Left ventricle myocardium inferior (tissue), 1 donor: Measurements from ENCODE around the gene MPP4. TPM values are rescaled to one million over a fixed set of nuclear protein-coding genes. Genes with fewer than 3 reads are reported as not detected.

Experiments used
- DNase-seq: peaks from one replicate; pipeline ENCODE4 v3.0.0-alpha.2; 2020
- H3K27ac ChIP-seq: fragments of 200-600 bp; replicated peaks from 2 replicates; pipeline ENCODE4 v1.8.0; 2021
- H3K27me3 ChIP-seq: fragments of 200-600 bp; 2 replicates; pipeline ENCODE4 v1.8.0; 2021; ENCODE audit warnings: low read depth
- H3K36me3 ChIP-seq: fragments of 200-600 bp; 2 replicates; pipeline ENCODE4 v1.8.0; 2021
- H3K4me1 ChIP-seq: fragments of 200-600 bp; 2 replicates; pipeline ENCODE4 v1.8.0; 2021
- H3K4me3 ChIP-seq: fragments of 200-600 bp; 2 replicates; pipeline ENCODE4 v1.8.0; 2021; ENCODE audit warnings: mild to moderate bottlenecking, moderate library complexity
- H3K9me3 ChIP-seq: fragments of 200-600 bp; replicated peaks from 2 replicates; pipeline ENCODE4 v1.8.0; 2021
- intact Hi-C: fragments of 100-400 bp; cut with micrococcal nuclease; formaldehyde crosslinking; loops from one replicate; pipeline ENCODE4 v1.11.0; 2022
- long read RNA-seq: library from polyadenylated mRNA; unstranded; transcript quantifications from one replicate; pipeline ENCODE4 v2.0.0, GENCODE V29; 2021
- total RNA-seq: library from RNA; stranded (reverse); fragmentation: NEBNext Ultra II Directional; extraction: Animal tissue kit (Norgen Biotek cat#: 25700); gene quantifications from one replicate; pipeline ENCODE4 v1.2.1, GENCODE V29; 2021
- TF ChIP-seq, protein P1 (sequence below): fragments of 200-600 bp; IDR thresholded peaks from 2 replicates; pipeline ENCODE4 v1.8.0; 2021; ENCODE audit warnings: antibody characterized with exemption, mild to moderate bottlenecking, borderline replicate concordance
- donor health status: DM: no; HTN: yes; CAD: no; lungs with severe emphysema.

Gene MPP4, protein sequence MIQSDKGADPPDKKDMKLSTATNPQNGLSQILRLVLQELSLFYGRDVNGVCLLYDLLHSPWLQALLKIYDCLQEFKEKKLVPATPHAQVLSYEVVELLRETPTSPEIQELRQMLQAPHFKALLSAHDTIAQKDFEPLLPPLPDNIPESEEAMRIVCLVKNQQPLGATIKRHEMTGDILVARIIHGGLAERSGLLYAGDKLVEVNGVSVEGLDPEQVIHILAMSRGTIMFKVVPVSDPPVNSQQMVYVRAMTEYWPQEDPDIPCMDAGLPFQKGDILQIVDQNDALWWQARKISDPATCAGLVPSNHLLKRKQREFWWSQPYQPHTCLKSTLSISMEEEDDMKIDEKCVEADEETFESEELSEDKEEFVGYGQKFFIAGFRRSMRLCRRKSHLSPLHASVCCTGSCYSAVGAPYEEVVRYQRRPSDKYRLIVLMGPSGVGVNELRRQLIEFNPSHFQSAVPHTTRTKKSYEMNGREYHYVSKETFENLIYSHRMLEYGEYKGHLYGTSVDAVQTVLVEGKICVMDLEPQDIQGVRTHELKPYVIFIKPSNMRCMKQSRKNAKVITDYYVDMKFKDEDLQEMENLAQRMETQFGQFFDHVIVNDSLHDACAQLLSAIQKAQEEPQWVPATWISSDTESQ
- total RNA-seq: not detected
- long read RNA-seq: 0 reads

DNA sequence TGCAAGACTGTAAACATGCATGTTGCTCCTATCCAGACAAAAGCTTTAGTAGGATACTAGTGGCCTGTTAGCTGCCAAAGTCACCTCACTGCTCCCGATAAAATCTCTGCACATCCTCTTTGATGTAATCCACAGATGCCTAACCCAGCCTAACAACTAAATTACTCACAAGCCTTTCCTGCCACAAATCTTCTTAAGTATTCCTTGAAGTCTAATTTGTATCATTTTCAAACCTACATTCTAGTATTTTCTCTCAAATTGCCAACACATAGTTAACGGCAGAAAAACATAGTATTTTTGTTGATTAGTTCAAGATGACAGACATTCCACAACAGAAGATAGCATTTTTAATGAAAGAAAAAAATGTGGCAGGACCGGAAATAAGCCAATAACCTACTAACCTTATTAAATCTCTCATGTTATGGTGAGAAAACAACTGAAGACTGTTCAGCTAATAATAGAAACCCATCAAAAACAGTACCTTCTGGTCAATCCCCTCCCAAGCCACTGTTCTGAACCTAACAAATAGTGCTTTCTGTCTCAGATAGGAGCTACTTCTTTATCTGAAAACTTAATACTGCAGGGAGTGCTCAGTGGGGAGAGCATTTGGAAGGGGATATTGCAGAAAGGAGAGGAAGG is at the start of gene MPP4:
TSS of gene MPP4 (minus strand) at position 57 of the 639 bp plus-strand sequence. CDS start 4,690 bp downstream, outside the sequence.
- peak within 1 kb of the TSS; percentile 45 for H3K27ac ChIP-seq
- intact Hi-C loops: no loop called here
- no peaks in the 10 kb centered on the region for H3K9me3 ChIP-seq
- H3K36me3 ChIP-seq: peaks cover 38% of the 10 kb centered on the region
- no peak within 1 kb of the TSS for H3K4me3 ChIP-seq
- TF ChIP-seq, protein P1, sequence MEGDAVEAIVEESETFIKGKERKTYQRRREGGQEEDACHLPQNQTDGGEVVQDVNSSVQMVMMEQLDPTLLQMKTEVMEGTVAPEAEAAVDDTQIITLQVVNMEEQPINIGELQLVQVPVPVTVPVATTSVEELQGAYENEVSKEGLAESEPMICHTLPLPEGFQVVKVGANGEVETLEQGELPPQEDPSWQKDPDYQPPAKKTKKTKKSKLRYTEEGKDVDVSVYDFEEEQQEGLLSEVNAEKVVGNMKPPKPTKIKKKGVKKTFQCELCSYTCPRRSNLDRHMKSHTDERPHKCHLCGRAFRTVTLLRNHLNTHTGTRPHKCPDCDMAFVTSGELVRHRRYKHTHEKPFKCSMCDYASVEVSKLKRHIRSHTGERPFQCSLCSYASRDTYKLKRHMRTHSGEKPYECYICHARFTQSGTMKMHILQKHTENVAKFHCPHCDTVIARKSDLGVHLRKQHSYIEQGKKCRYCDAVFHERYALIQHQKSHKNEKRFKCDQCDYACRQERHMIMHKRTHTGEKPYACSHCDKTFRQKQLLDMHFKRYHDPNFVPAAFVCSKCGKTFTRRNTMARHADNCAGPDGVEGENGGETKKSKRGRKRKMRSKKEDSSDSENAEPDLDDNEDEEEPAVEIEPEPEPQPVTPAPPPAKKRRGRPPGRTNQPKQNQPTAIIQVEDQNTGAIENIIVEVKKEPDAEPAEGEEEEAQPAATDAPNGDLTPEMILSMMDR: no peak
- no peaks in the 10 kb centered on the region for H3K27me3 ChIP-seq
- peaks cover 39% of the 10 kb centered on the region for H3K4me1 ChIP-seq
- no peak for DNase-seq

DNA sequence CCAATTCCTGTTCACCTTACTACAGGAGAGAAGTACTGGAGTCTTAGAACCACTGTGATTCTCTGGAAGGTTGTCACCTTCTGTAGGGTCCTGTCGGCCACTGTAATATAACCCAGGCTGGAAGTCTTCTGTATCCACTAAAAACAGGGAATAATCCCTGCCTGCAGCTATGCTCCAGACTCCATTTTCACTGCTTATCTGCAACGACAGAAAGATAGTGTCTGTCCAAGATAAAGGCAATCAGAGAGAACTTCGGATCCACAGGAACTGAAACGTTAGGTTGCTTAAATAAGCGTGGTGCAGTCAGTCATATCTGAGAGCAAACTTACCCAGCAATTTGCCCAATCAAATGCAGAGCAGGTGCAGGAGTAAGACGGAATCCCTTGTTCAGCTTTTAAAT is 48.1 kb upstream of the MPP4 start:
- Histone ChIP-seq H3K9me3 (no peaks in the 10 kb centered on the region), H3K27me3 (no peaks in the 10 kb centered on the region), H3K4me1 (no peaks in the 10 kb centered on the region), H3K36me3 (peaks cover 91% of the 10 kb centered on the region), H3K27ac (no peak overlapping the region), H3K4me3 (no peak overlapping the region)
- TF ChIP-seq, protein P1: no peak
- intact Hi-C loops: no loop called here
- no peak for DNase-seq

- Histone ChIP-seq H3K4me1 (no peaks in the 10 kb centered on the region), H3K4me3 (no peak overlapping the region), H3K27me3 (no peaks in the 10 kb centered on the region), H3K9me3 (no peaks in the 10 kb centered on the region), H3K36me3 (peaks cover 95% of the 10 kb centered on the region), H3K27ac (no peak overlapping the region)
- intact Hi-C loops: no loop called here
- no peak for DNase-seq
- TF ChIP-seq, protein P1: no peak
These were observed 37.0 kb upstream of the MPP4 start for GRCh38 chr2:201735486-201735885.

DNA sequence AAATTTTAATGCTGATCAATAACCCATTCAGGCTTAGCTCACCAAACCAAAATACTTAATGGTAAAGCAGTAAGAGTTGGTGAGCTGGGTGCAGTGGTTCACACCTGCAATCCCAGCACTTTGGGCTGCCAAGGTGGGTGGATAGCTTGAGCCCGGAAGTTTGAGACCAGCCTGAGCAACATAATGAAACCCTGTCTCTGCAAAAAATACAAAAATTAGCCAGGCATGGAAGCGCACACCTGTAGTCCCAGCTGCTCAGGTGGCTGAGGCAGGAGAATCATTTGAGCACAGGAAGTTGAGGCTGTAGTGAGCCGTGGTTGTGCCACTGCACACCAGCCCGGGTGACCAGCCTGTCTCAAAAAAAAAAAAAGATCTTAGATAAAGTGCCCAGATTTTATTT is 35.7 kb upstream of the MPP4 start:
- TF ChIP-seq, protein P1: no peak
- H3K9me3 ChIP-seq: no peaks in the 10 kb centered on the region
- intact Hi-C loops: no loop called here
- H3K27me3 ChIP-seq: no peaks in the 10 kb centered on the region
- H3K4me3 ChIP-seq: no peak overlapping the region
- no peak for DNase-seq
- H3K36me3 ChIP-seq: peaks cover 89% of the 10 kb centered on the region
- no peak overlapping the region for H3K27ac ChIP-seq
- no peaks in the 10 kb centered on the region for H3K4me1 ChIP-seq

- peaks cover 89% of the 10 kb centered on the region for H3K36me3 ChIP-seq
- TF ChIP-seq, protein P1: no peak
These were observed 35.1 kb upstream of the MPP4 start for GRCh38 chr2:201733544-201733943.

More at GRCh38 chr2:201733544-201733943, 35.1 kb upstream of the MPP4 start:
- Histone ChIP-seq H3K27me3 (no peaks in the 10 kb centered on the region), H3K9me3 (no peaks in the 10 kb centered on the region), H3K4me3 (no peak overlapping the region), H3K27ac (no peak overlapping the region), H3K4me1 (no peaks in the 10 kb centered on the region)
- no peak for DNase-seq
- intact Hi-C loops: no loop called here
